HG03520 (cell line): Measurements from ENCODE around the gene NFAM1.

Source experiments
- ATAC-seq: cut with Tn5 transposase; IDR thresholded peaks from one replicate; pipeline ENCODE4 v1.9.1; 2021; ENCODE audit warnings: mild to moderate bottlenecking, moderate library complexity; ENCODE audit not compliant: unreplicated experiment

NFAM1 gene

DNA sequence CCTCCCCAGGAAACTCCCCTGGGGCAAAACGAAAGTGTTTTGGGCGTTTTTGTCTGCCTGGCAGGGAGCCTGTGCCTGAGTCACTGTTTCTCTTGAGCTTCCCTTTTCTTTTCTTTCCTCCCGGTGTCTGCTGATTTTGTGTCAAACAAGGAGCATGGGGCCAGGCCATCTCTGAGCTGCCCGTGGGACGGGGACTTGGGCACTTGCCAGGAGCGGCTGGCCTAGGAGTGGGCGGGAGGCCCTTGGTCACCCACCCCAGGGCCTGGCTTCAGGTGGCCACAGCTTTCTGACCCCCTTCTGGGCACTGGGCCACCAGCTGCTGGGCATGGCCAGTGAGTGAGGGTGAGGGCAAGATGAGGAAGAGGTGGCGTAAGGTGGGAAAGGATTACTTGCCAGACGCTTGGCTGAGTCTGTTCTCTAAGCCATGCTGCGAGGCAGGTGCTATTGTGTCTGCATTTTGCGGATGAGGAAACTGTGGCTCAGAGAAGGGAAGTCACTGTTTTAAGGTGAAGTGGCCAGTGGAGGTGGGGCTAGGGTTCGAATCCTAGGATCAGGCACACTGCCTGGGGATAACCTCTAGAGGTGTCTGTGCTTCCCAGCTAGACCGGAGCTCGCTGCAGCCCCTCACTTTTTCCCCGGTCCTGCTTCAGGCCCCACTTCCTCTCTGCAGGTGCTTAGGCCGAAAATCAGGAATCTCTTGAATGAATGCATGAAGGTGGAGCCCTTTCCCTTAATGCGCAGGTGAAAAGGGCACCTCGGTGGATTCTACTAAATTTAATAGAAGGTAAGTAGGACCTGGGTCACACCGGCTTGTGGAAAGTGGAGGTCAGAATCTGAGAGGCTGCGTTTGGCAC is 7.8 kb upstream of the NFAM1 start:
- ATAC-seq, result no peak

DNA sequence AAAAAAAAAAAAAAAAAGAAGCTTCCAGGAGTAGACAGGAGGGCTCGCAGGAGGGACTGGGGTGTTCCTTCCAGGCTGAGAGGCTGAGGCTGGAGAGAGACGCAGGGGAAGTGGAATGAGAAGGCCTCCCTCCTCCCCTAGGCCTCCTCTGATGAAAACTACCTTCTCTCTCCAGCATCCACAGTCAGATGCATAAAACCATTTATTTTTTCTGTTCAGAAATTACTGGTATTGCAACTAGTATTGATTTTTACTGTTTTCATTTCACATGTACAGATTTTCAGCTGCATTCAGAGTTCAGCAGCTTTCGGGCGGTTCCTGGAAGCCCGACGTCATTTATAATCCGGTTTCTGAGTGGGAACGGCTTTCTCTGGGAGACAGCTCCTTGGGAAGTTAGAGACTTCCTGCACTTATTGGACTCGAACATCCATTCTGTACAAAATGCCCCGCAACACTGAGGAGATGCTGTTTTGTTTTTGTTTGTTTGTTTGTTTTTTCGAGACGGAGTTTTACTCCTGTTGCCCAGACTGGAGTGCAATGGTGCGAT is 6.9 kb upstream of the NFAM1 start:
- no peak for ATAC-seq

- no peak for ATAC-seq
Measured at GRCh38 chr22:42438293-42438650, 6.1 kb upstream of the NFAM1 start.

DNA sequence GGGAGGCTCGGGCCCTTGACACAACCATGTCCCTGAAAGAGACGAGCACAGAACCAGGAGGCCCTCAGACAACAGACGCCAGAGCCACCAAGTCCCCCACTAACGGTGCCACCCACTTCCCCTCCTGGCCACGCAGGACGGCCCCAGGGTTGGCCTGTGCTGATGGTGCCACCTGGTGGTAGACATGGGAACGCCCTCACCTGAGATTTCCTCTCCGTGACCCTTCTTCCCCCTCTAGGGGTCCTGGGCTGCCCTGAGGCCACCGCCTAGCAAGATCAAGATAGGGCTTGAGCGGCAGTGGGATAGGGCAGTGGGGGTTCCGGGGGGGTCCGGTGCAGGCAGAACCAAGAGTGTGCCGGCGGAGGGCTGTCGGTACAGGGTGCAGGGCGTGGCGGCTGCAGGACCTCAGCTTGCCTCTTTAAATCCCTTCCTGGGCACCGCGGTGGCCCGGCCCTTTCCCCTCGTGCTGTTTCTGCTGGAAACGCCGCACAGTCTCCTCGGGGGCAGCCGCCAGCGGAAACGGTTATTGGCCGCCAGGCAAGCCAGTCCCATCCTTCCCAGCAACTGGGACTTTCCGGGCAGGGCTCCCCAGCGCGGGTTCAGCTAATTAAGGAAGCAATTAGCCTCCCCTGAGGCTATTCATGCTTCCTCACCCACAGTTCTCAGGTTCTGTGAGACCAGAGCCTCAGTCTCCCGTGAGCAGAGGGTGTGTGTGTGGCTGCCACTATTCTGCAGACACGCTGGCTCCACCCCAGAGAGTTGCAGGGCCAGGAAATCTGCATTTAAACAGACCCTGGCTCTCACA is 5.5 kb upstream of the NFAM1 start:
- no peak for ATAC-seq

- no peak for ATAC-seq
Measured at GRCh38 chr22:42436404-42436803, 4.2 kb upstream of the NFAM1 start.

DNA sequence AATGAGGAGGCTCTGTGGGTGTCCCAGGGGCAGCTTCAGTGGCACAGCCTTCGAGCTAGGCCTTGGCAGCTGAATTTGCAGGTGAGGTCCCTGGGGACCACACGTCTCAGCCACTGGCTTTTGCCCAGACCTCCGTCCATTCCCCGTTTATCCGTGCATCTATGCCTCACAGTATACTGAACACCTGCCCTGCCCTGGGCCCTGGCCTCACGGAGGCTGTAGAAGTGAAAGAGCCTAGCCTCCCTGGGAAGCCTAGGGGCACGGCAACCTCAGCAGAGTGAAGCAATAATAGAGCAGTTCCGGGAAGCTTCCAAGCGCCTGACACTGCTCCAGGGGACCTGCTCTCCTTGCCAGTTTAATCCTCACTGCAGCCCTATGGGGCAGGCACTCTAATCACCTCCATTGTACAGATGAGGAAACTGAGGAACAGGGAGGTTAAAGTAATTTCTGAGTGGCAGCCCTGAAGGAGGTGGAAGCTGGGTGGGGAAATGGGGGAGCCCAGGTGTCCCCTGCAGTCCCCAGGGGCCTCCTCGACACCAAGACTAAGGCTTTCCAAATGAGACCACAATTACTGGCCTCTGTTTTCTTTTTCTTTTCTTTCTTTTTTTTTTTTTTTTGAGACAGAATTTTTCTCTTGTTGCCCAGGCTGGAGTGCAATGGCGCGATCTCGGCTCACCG is 2.7 kb upstream of the NFAM1 start:
- ATAC-seq, result no peak

GRCh38 chr22:42433754-42434682 is 1.8 kb upstream of the NFAM1 start:
- ATAC-seq, result no peak

- no peak for ATAC-seq
Measured at GRCh38 chr22:42432818-42433217, 615 bp upstream of the NFAM1 start.

DNA sequence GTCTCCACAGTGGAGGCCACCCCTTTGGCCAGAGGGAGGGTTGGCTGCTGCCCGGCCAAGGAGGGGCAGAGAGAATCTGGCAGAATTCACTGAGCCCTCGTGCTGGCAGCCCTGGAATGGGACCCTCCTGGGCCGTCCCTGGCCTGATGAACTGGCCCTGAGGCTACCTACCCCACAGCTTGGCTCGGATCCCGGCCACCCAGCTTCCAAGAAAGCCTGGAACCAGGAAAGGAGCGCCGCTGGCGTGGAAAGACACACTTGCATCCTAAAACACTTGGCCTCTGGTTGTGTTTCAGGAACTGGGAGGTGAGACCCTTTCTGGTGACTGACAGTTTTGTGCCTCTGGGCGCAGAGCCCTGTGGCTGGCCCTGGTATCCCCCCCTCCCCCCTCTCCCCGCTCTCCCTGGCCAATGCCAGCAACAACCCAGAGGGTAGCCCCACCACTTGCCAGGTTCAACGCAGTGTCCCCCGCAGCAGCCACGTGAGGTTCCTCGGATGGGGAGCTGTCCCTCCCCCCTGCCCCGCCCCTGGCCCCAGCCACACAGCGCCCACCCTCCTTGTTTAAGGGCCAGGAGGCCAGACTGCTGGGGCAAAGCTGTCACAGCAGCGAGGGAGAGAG is 693 bp downstream of the NFAM1 start:
- no peak for ATAC-seq

DNA sequence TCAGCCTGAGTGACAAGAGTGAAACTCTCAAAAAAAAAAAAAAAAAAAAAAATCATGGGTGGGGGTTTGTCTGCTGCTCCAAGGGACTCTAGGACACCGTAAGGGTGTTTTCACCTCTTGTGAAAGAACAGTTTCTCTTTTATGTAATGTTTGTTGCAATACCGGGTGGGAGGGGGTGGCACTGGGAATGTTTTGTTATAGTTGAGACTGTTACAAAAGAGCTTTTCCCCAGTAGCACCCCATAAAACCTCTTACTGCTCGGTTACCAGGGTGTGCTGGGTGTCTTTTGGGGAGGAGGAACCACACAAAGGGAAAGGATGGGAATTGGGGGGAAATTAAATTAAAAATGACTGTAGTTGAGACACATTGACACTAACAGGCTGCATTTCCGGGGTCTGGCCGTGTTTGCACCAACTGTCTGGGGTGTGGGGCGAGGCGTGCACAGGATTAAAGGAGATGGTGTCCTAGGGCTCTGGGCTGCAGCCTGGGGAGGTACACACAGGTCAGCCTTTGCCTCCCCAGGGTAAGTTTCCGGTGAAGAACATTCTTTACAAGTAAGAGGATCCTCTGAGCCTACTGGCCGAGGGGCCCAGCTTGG is 1.6 kb downstream of the NFAM1 start:
- ATAC-seq, result no peak

DNA sequence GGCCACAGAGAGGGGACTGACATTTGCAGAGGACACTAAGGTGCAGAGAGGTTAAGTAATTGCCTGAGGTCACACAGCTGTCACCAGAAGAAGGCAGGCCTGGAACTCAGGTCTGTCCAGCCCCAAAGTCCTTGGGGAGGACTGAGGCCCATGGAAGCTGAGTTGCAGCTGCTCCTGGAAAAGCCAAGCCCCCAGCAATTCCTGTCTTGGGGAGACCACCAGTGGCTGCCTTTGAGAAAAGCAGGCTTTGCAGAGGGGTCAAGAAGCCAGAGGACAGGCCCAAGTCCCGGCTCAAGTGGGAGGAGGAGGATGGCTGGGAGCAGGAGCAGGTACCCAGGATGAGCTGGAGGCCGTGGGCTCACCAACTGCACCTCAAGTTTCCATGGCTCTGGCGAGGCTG is 3.4 kb downstream of the NFAM1 start:
- ATAC-seq, result no peak

- no peak for ATAC-seq
Measured at GRCh38 chr22:42428025-42428424, 4.2 kb downstream of the NFAM1 start.

GRCh38 chr22:42427167-42427566 is 5.0 kb downstream of the NFAM1 start:
- no peak for ATAC-seq

- no peak for ATAC-seq
Measured at GRCh38 chr22:42425989-42426355, 6.2 kb downstream of the NFAM1 start.

DNA sequence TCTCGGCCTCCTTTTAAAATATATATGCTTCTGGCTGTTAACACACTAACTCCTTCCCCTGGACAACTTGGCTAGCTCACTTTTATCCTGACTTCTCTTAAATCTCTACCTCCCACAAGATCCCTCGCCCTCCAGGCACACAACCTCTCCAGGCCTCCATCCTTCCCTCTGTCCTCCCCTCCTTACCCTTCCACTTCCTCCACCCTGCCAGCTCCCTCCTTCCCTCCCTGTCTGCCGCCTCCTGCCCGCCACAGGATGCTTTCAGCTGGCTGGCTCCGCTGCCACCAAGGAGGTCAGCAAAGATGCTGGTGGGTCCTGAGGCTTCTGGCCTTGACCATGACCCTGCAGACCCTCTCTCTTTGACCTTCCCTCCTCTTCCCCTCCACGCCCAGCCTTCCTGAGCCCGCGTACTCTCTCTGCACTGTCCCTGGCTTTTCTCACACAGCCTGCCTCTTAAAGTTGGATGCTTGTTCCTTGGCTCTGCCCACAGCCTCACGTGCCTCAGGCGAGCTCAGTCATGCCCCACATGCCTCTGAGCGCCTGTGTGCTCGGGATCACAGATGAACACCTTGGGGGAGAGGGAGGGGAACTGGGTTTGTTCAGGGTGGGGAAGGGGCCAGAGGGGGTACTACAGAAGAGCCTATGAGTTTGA is 6.7 kb downstream of the NFAM1 start:
- no peak for ATAC-seq

GRCh38 chr22:42419243-42419881 is 12.8 kb downstream of the NFAM1 start:
- ATAC-seq, result no peak

DNA sequence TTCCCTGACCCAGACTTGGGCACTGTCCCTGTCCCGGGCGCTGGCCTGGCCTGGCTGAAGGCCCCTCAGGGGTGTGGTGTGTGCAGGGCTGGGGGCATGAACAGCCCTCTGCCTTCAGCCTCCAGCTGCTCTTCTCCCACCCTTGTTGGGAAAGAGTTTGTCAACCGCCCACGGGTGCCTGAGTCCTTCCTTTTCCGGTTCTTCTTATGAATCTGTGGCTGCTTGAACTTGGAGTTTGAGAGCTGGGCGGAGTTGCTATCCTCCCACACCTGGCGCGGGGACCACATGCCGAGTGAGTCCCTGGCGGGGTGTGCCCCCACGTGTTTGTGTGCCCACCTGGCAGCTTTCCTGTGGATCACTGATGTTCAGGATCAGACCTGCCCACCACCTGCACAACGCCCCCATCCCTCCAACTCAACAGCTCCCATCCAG is 13.4 kb downstream of the NFAM1 start:
- ATAC-seq, result no peak

GRCh38 chr22:42417645-42418305 is 14.4 kb downstream of the NFAM1 start:
- no peak for ATAC-seq
